Activated B cell treated with CpG ODN at 0.5 μM for 24 hours (primary cell): ENCODE measurements around the gene FAF1. TPM values are rescaled to one million over a fixed set of nuclear protein-coding genes. Genes with fewer than 3 reads are reported as not detected.

ENCODE experiments used
- ATAC-seq: fragments of 200-7000 bp; cut with Tn5 transposase; one replicate; pipeline ENCODE4 v1.10.0; 2021; ENCODE audit warnings: low read depth, mild to moderate bottlenecking, moderate library complexity
- CTCF ChIA-PET: fragments of 350-600 bp; sonication (Branson Sonifier 250); formaldehyde crosslinking; loops from one replicate; lab custom pipeline; 2021; ENCODE audit warnings: antibody characterized with exemption; lab: Charles Lee
- POLR2A ChIA-PET: fragments of 350-600 bp; sonication (Branson Sonifier 250); formaldehyde crosslinking; loops from one replicate; lab custom pipeline; 2021; ENCODE audit warnings: antibody characterized with exemption; lab: Charles Lee
- DNase-seq: peaks from one replicate; pipeline ENCODE4 v3.0.0; 2022
- H3K27ac Mint-ChIP-seq: one replicate; pipeline ENCODE4 v1.8.0; 2020; ENCODE audit warnings: mixed read lengths
- H3K27me3 Mint-ChIP-seq: one replicate; pipeline ENCODE4 v1.8.0; 2021; ENCODE audit warnings: mixed read lengths
- H3K36me3 Mint-ChIP-seq: one replicate; pipeline ENCODE4 v1.8.0; 2021; ENCODE audit warnings: low read depth, mixed read lengths
- H3K4me1 Mint-ChIP-seq: one replicate; pipeline ENCODE4 v1.8.0; 2021; ENCODE audit warnings: mixed read lengths
- H3K4me3 Mint-ChIP-seq: one replicate; pipeline ENCODE4 v1.8.0; 2020; ENCODE audit warnings: mild to moderate bottlenecking, mixed read lengths
- H3K9me3 Mint-ChIP-seq: one replicate; pipeline ENCODE4 v1.8.0; 2020; ENCODE audit warnings: mixed read lengths
- CTCF ChIP-seq: fragments of 200-600 bp; IDR thresholded peaks from one replicate; pipeline ENCODE4 v1.8.0; 2022; ENCODE audit warnings: antibody characterized with exemption, mild to moderate bottlenecking
- intact Hi-C: fragments of 100-400 bp; cut with micrococcal nuclease; formaldehyde crosslinking; loops from one replicate; pipeline ENCODE4 v1.15.1; 2024
- total RNA-seq: library from RNA; stranded (reverse); gene quantifications from 2 replicates; pipeline ENCODE4 v1.2.3, GENCODE V29; 2022

Gene FAF1
- total RNA-seq, 1 donor from 2014 or later: 61.7 TPM

- peaks cover 27% of the 10 kb centered on the region for H3K4me1 Mint-ChIP-seq
- H3K36me3 Mint-ChIP-seq: peaks cover 11% of the 10 kb centered on the region
- no peak for TF ChIP-seq CTCF
- H3K4me3 Mint-ChIP-seq: no peak overlapping the region
- ChIA-PET CTCF (interaction anchor here (1.3 kb wide), 1 partner anchor 99 kb away, joined by 3 read pairs; no protein-coding TSS in a partner anchor), POLR2A (no interaction called here)
- intact Hi-C loops: loop anchor here (10.0 kb wide), 2 partner anchors 547 to 1733 kb away; partner anchors contain the start of gene DMRTA2
- ATAC-seq (no peak), DNase-seq (no peak)
- H3K9me3 Mint-ChIP-seq: no peaks in the 10 kb centered on the region
- H3K27me3 Mint-ChIP-seq: peaks cover 12% of the 10 kb centered on the region
- H3K27ac Mint-ChIP-seq: no peak overlapping the region
These were observed 11.8 kb upstream of the FAF1 start for GRCh38 chr1:50971748-50972305.

GRCh38 chr1:50970931-50971582 is 11.0 kb upstream of the FAF1 start:
- Mint-ChIP-seq H3K27ac (peak overlapping the region; percentile 89), H3K9me3 (no peaks in the 10 kb centered on the region), H3K36me3 (peaks cover 10% of the 10 kb centered on the region), H3K4me3 (peak overlapping the region; percentile 98), H3K27me3 (peaks cover 6% of the 10 kb centered on the region), H3K4me1 (peaks cover 19% of the 10 kb centered on the region)
- CTCF ChIA-PET: interaction anchor here (1.3 to 3.6 kb wide), 2 partner anchors 42 to 98 kb away, joined by 3 to 15 read pairs; no protein-coding TSS in a partner anchor
- intact Hi-C loops: loop anchor here (10.0 kb wide), 2 partner anchors 546 to 1734 kb away; partner anchors contain the start of gene DMRTA2
- DNase-seq (no peak), ATAC-seq (no peak)
- POLR2A ChIA-PET: interaction anchor here (3.8 kb wide), 1 partner anchor 11 kb away, joined by 48 read pairs; the partner anchor contains the start of gene FAF1
- no peak for TF ChIP-seq CTCF

- CTCF ChIA-PET: interaction anchor here (1.3 to 3.6 kb wide), 2 partner anchors 41 to 97 kb away, joined by 3 to 15 read pairs; no protein-coding TSS in a partner anchor
- H3K36me3 Mint-ChIP-seq: peaks cover 10% of the 10 kb centered on the region
- no peak for TF ChIP-seq CTCF
- H3K4me3 Mint-ChIP-seq: peak overlapping the region; percentile 98
- H3K4me1 Mint-ChIP-seq: peaks cover 18% of the 10 kb centered on the region
- H3K9me3 Mint-ChIP-seq: no peaks in the 10 kb centered on the region
- H3K27ac Mint-ChIP-seq: peak overlapping the region; percentile 89
- peaks cover 5% of the 10 kb centered on the region for H3K27me3 Mint-ChIP-seq
- intact Hi-C loops: loop anchor here (10.0 kb wide), 2 partner anchors 546 to 1734 kb away; partner anchors contain the start of gene DMRTA2
- no peak for ATAC-seq
- POLR2A ChIA-PET: interaction anchor here (0.6 to 3.8 kb wide), 3 partner anchors 10 to 777 kb away, joined by 3 to 48 read pairs (median 5); partner anchors contain the start of gene FAF1
- DNase-seq: no peak
These were observed 10.4 kb upstream of the FAF1 start for GRCh38 chr1:50970509-50970887.

- H3K4me1 Mint-ChIP-seq: peaks cover 18% of the 10 kb centered on the region
- CTCF ChIA-PET: interaction anchor here (1.6 to 3.6 kb wide), 2 partner anchors 9 to 40 kb away, joined by 5 to 15 read pairs; partner anchors contain the start of gene FAF1
These were observed 9.8 kb upstream of the FAF1 start, which contains the start of gene CDKN2C for GRCh38 chr1:50969611-50970508. CDKN2C (plus strand) TSS chr1:50970245; CDS start chr1:50970369, 124 bp downstream.

More at GRCh38 chr1:50969611-50970508, 9.8 kb upstream of the FAF1 start, which contains the start of gene CDKN2C:
- Mint-ChIP-seq H3K9me3 (no peaks in the 10 kb centered on the region), H3K27me3 (peaks cover 5% of the 10 kb centered on the region), H3K36me3 (peaks cover 10% of the 10 kb centered on the region), H3K27ac (peak within 1 kb of the TSS; percentile 89), H3K4me3 (peak within 1 kb of the TSS; percentile 98)
- TF ChIP-seq CTCF: no peak
- POLR2A ChIA-PET: interaction anchor here (0.6 to 3.8 kb wide), 7 partner anchors 8 to 908 kb away, joined by 3 to 48 read pairs (median 7); partner anchors contain the start of genes FAF1 and NRDC
- DNase-seq (no peak), ATAC-seq (peak; percentile 9)
- intact Hi-C loops: loop anchor here (1.0 to 10.0 kb wide), 7 partner anchors 7 to 1735 kb away; partner anchors contain the start of genes BTF3L4, DMRTA2, NRDC and TXNDC12
